ENCODE data around the gene PHF21A.

Gene PHF21A

DNA sequence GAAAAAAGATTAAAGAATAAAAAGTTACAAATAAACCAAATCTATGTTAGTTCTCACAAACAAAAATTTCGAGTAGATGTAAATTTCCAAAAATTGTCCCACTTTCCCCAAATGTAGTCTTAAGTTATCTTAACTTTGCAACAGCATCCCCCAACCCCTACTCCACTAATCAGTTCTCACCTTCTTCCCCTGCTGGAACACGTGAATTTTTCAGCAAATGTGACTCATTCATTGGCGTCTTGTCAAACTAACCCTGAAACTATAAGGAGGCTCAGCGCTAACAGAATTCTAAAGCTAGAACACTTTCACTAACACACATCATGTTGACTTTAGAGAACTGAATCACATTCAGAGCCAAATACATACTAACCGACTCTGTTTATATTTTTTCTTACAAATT, 46.1 kb downstream of the PHF21A start:
- no peak for DNase-seq

DNA sequence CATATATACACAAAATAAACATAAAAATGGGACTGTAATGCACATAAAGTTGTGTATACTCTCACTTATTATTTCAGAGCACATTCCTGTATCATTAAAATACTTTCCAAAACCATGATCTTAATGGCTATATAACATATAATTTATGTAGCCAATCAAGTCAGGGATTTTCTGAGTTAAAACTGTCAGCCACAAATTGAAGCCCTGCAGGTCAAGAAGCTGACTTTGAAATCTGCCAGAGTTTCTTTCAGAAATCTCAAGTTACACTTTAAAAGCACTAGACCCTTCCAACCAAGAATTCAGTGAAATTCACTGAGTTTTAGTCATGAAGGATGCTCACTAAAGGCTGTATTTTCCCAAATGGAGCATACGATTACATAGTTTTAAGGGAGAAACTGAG, 47.6 kb downstream of the PHF21A start:
- no peak for DNase-seq

DNA sequence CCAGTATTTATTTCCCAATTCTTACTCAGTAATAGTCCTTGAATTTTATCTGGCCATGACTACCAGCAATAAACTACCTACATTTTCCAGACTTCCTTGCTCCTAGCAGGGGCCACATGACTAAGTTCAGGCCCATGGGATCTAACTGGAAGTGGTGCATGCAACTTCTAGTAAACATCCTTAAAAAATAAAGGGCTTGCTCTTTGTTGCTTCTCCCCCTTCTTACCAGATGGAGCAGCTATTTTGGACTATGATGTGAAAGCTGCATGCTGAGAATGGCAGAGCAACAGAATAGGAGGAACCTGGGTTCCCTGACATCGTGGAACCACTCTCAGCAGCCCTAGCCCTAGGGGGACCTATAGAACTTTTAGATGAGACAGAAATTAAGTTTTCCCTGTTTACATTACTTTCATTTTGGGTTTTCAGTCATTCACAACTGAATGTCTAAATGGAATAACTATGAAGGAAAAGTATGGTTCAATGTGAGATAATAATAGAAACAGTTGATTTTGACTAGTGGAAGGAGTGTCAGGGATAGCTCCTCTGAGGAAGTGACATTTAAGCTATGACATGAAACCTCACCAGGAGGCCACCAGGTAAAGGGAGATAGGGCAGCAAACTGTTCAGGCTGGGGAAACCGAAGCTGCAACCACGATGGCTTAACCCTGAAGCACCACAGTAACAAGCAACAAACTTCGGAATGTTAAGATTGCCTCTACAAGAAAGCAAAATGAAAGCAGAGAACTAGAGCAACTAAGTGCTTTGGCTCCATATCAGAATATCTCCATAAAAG, 48.9 kb downstream of the PHF21A start:
- no peak for DNase-seq

DNA sequence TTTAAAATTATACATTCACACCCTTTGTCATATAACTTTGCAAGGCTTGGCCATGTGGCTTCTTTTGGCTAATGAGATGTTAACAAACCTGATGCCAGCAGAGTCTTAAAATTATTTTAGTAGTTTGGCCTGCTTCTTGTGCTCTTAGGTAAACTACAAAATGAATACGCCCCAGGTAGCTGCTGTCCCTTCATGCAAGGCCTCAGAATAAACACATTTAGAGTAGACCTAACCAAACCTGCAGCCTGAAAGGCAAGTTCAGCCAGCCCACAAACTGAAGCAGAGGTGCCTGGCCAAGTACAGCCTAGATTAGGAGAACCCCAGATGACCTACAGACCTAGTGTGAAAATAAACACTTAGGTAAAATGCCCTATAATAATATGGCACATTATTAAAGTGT, 50.2 kb downstream of the PHF21A start:
- DNase-seq, result no peak

DNA sequence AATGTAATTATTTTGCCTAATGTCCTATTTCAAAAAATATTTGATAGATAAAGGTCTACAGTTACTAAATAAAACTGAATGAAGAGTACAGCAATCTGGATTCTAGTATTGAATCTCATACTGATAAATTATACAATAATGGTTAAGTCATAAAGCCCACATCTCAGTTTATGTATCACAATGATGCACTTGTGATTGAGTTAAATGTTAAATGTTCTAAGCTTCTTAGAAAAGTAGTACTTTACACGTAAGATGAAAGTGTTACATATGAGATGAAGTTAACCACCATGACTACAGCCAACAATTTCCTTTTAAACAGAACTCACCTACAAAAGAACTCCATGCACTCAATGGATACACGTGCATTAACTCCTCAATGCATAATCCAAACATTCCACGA, 51.7 kb downstream of the PHF21A start:
- no peak for DNase-seq

DNA sequence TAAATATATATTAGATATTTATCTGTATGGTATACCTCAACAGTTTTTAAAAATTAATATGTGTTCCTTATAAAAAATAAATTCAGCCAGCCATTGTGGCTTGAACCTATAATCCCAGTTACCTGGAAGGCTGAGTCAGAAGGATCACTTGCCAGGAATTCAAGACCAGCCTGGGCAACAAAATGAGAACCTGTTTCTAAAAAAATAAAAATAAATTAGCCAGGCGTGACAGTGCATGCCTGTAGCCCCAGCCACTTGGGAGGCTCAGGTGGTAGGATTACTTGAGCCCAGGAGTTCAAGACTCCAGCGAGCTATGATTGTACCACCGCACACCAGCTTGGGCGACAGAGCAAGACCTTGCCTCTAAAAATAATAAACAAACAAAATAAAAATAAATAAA, 54.9 kb downstream of the PHF21A start:
- no peak for DNase-seq

DNA sequence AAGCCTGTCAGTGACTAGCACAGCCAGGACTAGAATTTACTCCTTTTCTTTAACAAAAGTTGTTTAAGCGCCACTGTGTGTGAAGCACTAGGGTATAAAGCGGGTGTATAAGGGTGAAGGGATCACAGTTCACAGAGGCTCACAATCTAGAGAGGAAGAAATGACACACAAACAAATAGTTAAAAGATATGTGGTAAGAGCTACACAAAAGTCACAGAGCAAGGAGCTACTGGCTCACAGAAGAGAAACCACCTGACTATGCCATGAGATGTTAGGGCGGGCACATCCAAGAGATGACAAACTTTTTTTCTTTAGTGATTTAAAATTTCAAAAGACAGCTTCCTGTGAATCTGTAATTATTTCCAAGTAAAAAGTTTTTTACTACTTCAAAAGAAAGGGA, 55.6 kb downstream of the PHF21A start:
- DNase-seq, result no peak

DNA sequence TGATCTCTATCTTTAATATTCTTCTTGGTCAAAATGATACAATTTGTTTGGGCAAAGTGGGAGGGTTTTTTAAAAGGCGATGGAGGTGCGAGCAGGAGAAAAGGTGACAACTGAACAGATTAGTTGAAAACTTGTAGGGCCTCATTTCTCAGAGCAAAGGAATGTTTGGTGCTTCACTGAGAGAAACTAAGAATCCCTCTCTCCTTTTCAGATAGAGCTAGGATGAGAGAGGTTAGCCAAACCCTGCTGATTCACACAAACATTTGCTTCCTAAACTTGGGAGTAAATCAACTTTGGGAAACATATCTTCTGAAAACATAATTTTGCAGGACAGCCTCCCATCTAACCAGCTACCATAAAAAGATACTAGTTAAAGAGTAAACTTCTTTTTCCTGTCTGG, 57.0 kb downstream of the PHF21A start:
- DNase-seq, result no peak

DNA sequence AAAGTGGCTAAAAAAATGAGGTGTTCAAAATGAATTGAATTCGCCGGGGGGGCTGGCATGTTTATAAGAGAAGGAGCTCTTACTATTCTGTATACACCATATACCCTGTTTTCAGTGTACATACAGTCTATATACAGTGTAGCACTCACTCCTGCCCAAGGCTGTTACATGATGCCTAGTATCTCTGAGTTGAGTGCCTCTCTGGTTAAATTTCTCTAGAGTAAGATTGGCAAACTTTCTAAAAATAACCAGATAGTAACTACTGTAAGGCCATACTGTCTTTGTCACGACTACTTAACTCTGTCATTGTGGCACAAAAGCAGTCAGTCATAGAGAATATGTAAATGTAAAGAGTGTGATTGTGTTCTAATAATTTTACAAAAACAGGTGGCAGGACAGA, 58.1 kb downstream of the PHF21A start:
- DNase-seq, result no peak

DNA sequence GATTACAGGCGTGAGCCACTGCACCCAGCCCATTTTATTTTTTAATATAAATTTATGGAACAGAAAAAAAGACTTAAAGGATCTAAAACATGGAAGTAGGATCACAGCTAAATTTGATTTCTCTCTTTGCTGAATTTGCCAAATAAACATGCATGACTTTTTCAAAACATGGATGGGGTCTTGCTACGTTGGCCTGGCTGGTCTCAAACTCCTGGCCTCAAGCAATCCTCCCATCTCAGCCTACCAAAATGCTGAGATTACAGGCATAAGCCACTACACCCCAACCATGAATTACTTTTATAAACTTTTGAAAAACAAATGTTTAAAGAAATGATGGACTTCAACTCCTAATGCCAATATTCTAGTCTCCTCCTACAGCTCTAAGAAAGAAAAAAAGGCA, 61.2 kb downstream of the PHF21A start:
- DNase-seq, result no peak

DNA sequence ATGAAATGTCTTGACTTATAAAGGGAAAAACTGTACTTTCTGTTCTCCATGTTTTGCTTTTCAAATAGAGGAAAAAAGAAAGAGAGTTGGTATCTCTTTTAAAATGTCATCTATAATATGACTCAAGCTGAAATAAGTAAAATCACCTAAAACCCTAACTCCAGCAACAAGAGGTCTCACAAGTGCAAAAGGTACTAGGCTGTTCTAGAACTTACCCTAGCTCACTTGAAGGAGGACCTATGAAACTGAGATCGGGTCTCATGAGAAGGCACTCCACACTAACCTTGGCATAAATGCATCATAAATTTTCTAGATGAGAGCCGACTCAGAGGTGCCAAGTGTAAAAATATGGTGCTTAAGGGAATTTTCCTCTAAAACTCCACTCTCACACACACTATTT, 63.8 kb downstream of the PHF21A start:
- DNase-seq, result no peak

DNA sequence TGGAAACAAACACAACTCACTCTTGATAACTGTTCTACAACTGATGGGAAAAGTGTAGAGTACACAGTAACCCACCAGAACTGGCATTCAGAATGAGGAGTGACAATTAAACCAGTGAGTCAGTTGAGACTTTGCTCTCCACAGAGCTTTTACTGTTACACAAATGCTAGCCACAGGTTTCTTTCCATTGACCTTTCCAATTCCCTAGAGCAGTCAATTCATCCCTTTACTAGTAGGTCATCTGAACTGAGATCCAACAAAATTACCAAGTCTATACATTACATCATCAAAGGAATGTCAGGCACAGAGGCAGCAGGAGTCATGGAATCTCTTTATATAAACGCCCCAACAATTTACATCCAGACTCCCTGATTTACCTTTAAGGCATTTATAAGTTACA, 65.9 kb downstream of the PHF21A start:
- no peak for DNase-seq

DNA sequence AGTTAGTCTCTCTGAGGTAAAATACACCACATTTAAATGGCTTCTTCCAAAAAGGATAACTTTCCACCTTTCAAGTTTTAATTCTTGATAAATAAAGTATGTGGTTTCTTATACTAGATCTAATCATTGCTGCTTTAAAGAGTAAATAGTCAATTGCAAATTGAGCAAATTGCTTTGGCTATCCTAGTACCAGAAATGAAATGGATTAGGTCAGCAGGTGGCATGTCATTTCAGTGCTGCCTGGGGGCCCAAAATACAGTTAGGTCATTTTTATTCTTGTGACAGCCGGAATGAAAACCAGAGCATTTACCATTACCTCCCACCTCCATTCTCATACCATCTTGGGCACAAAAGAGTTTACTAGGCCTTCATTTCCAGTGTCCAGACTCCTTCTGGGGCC, 70.2 kb downstream of the PHF21A start:
- no peak for DNase-seq

DNA sequence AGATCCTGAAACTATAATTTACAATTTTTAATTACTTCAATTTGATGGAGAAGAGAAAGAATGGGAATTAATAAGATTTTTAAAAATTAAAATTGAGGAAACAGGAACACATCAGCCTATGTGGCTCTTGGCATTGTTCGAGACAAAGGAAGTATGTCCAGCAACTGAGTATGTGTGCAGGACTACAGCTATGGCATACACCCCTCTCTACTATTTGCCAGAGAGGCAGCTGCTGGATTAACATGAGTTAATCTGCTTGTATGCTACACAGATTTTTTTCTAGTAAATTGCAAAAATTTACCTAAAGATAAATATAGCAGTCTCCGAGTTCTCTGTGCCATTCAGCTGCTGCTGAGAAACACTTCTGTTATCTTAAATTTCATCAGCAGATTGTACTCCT, 70.6 kb downstream of the PHF21A start:
- DNase-seq, result no peak

DNA sequence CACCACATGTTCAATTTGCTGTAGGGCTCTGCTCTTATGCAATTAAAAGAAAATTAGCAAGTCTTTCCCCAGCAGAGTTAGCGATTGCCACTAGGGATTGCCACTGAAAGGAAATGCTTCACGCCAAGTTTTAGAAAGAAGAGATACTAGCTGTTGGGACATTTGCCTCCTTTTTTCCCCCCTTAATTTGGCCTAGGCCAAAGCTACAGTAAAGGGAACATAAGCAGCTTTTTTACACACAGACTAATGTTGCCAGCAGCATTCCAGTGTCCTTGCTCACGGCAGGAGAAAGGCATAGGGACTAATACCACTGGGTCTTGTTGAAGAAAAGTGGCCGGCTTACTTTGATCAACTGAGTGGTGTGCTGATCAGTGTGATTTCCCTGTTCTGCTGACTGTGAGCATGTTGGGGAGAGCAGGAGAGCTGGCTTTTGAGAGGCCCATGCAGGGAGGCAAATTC, 71.2 kb downstream of the PHF21A start:
- no peak for DNase-seq

DNA sequence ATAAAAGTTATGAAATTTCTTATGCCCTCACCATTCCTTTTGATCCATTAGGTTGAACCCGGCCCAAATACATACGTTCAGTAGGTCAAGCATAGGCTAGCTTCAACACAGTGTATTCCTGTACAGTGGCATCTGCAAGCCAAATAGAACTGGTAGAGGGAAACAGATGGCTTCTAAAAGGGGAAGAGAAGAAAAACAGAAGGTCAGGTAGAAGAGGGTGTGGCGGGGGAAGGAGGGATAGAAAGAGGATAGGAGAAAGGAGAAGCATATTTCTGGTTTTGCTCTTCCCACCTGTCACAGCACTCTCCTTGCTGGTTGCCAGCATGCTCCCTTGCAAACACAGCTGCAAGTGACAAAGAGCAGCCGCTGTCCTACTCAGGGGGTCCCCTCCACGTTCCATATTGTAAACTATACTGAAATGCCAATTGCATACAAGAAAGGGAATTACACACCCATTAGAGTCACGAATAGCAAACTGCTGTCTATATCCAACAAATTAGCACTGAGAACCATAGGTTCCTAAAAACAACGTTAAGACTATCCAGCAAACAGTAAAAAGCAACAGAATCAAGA, 71.8 kb downstream of the PHF21A start:
- DNase-seq, result no peak

DNA sequence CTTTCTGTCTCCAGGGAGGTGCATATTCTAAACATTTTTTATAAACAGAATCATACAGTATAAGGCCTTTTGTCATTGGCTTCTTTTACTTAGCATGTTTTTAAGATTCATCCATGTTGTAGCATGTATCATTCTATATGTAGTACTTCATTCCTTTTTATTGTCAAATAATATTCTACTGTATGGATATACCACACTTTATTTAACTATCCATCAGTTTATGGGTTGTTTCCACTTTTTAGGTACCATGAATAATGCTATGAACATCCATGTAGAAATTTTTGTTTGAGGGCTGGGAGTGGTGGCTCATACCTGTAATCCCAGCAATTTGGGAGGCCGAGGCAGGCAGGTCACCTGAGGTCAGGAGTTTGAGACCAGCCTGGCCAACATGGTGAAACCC, 73.1 kb downstream of the PHF21A start:
- DNase-seq, result no peak

DNA sequence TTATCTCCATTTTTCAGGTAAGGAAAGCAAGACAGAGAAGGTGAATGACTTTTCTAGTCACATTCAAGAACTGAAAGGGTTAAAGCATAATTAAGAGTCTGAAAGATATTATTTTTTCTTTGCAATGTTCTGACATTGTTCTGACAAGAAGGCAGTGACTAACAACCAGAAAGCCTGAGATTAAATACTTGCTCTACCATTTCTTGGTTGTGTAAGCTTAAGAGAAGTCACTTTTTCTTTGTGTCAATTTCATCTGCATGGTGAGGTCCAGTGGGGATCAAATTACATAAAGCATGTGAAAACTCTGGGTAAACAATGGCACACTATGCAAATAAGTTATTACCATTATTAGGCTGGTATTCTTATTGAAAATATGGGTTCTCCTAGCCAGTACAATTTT, 73.7 kb downstream of the PHF21A start:
- no peak for DNase-seq

DNA sequence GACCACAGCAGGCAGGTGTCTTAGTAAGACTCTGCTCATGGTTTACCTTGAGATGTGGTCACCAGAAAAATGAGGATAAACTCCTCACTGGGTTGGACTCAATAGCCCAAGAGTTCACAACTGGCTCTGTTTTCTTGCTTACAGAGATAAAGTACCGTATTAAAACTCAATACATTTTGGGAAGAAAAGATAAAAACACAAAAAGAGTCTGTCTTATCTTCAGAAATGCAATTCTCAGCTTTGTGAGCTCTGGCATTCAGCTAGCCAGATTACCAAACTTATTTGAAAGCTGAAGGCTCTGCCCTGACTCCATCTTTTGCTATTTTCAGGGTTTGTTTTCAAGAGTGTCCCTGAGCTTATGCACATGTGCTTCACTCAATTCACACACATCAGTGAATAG, 75.4 kb downstream of the PHF21A start:
- DNase-seq, result no peak

DNA sequence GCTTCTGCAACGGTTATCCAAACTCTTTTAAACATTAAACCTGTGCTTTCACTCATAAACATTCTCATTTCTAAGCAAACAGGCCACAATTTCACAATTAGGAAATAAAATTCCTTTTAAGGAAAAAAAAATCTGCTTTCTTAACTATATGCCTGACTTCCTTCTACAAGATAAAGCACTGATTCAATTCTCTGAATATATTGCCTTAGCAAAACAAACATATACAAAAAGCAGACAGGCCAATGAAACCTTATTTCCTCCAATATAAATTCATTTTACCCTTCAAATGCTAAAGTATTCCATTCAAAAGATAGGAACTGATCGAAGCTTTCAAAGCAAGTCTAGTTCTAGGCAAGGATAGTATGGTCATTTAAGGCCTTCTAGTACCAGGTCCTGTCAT, 76.7 kb downstream of the PHF21A start:
- DNase-seq, result no peak

DNA sequence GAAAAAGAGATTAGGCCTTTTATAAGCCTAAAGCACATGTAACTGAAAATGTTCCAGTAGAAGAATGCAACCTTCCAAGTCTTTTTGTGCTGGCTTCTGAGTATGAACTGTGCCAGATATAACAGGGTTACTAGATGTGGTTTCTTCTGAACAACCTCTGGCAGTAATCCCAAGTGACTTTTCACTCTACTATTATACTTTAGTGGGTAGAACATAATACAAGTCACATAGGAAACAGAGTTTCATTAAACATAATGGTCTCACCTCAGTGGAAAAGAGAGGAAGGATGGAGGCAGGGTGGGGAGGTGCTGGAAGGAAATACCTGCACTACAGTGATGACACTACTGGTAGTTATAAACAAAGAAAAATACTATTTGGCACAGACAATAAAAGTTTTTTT, 81.3 kb downstream of the PHF21A start:
- no peak for DNase-seq

DNA sequence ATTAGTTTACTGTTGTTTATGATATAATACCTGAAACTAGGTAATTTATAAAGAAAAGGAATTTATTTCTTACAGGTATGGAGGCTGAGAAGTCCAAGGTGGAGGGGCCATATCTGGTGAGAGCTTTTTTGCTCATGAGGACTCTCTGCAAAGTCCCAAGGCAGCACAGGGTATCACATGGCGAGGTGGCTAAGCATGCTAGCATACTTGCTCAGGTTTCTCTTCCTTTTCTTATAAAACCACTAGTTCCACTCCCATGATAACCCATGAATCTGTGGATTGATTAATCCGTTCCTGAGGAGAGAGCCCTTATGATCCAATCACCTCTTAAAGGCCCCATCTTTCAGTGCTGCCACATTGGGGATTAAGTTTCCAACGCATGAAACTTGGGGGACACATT, 82.7 kb downstream of the PHF21A start:
- no peak for DNase-seq

DNA sequence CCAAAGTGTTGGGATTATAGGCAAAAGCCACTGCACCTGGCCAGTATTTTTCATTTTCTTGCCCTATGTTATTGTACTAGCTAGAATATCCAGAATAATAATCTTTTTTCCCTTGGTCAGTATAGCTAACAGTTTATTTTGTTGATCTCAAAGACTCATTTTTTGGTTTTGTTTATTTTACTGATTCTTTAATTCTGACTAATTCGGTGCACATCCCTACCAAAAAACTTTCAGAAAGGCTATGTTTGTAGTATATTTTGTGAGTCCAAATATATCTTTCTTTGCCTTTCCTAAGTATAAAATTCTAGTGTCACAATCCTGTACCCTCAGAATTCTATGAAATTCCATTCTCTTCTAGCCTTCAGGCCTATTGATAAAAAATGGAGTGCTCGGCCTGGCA, 84.3 kb downstream of the PHF21A start:
- DNase-seq, result no peak

DNA sequence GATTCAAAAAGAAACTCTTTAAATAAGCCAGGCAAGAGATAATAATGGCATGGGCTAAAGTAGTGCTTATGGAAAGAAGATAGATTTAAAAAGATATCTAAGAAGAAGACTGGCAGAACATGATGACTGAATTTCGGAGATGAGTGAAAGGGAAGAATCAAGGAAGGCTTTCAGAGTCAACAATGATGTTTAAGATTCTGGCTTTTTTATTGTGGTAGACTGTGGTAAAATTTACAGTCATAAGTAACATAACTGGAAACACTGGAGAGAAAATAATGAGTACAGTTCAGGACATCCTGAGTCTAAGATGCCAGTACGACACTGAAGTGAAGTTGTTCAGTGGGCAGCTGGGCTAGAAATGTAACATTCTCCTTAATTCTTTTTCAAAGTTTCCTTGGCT, 85.2 kb downstream of the PHF21A start:
- DNase-seq, result no peak

DNA sequence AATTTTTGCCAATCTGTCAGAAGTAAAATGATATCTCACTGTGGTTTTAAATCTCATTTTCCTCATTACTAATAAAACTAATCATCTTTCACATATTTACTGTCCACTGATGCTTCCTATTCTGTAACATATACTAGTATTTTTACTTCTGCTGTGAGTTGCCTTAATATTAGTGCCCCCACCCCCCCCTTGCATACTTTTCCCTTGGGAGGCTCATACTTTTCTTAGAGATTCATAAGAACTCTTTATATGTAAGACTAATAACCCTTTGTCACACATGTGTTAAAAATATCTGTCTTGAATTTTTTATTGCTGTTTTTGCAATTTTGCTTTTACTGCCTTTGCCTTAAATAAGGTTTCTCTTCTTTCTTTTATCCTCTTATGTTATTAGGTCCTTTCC, 87.2 kb downstream of the PHF21A start:
- DNase-seq, result no peak
